H9 (cell line): ENCODE data around the gene DYNLRB1. TPM values are rescaled to one million over a fixed set of nuclear protein-coding genes. Genes with fewer than 3 reads are reported as not detected.

Experiments
- DNase-seq: peaks from one replicate; pipeline ENCODE4 v3.0.0-alpha.2; 2017
- H2AFZ ChIP-seq: one replicate; pipeline ENCODE4 v1.6.1; 2013; ENCODE audit warnings: mild to moderate bottlenecking, low read length, control low read depth, moderate library complexity
- H2AK5ac ChIP-seq: 2 replicates; pipeline ENCODE4 v1.6.1; 2013; ENCODE audit warnings: low read length, control low read depth, mixed read lengths; ENCODE audit not compliant: insufficient read length
- H2BK120ac ChIP-seq: one replicate; pipeline ENCODE4 v1.6.1; 2013; ENCODE audit warnings: low read depth, mild to moderate bottlenecking, low read length, control low read depth, inconsistent platforms; ENCODE audit not compliant: poor library complexity, severe bottlenecking
- H2BK12ac ChIP-seq: 2 replicates; pipeline ENCODE4 v1.6.1; 2013; ENCODE audit warnings: low read length, control low read depth, mixed read lengths, low read depth; ENCODE audit not compliant: insufficient read length
- H2BK15ac ChIP-seq: 2 replicates; pipeline ENCODE4 v1.6.1; 2013; ENCODE audit warnings: low read depth, low read length, control low read depth
- H2BK20ac ChIP-seq: one replicate; pipeline ENCODE4 v1.6.1; 2013; ENCODE audit warnings: low read depth, mild to moderate bottlenecking, low read length, control low read depth, inconsistent platforms; ENCODE audit not compliant: poor library complexity, severe bottlenecking
- H2BK5ac ChIP-seq: 2 replicates; pipeline ENCODE4 v1.6.1; 2013; ENCODE audit warnings: low read length, control low read depth, mixed read lengths; ENCODE audit not compliant: insufficient read length
- H3K14ac ChIP-seq: 2 replicates; pipeline ENCODE4 v1.6.1; 2013; ENCODE audit warnings: low read length, control low read depth; ENCODE audit not compliant: insufficient read depth
- H3K18ac ChIP-seq: 2 replicates; pipeline ENCODE4 v1.6.1; 2013; ENCODE audit warnings: low read depth, mild to moderate bottlenecking, mixed read lengths, low read length, control low read depth; ENCODE audit not compliant: insufficient read length
- H3K23ac ChIP-seq: 2 replicates; pipeline ENCODE4 v1.6.1; 2013; ENCODE audit warnings: low read length, control low read depth, mixed read lengths, low read depth; ENCODE audit not compliant: insufficient read length
- H3K23me2 ChIP-seq: 2 replicates; pipeline ENCODE4 v1.6.1; 2013; ENCODE audit warnings: low read depth, mild to moderate bottlenecking, mixed read lengths, low read length, control low read depth; ENCODE audit not compliant: insufficient read length, poor library complexity, severe bottlenecking
- H3K27ac ChIP-seq: 2 replicates; pipeline ENCODE4 v1.5.1; 2013; ENCODE audit warnings: low read length, control low read depth, mixed read lengths, low read depth; ENCODE audit not compliant: insufficient read length
- H3K27me3 ChIP-seq: 2 replicates; pipeline ENCODE4 v1.6.1; 2013; ENCODE audit warnings: low read length, control low read depth, inconsistent platforms; ENCODE audit not compliant: insufficient read depth
- H3K4ac ChIP-seq: 2 replicates; pipeline ENCODE4 v1.6.1; 2013; ENCODE audit warnings: low read depth, mild to moderate bottlenecking, control low read depth, inconsistent platforms, low read length, moderate library complexity
- H3K4me1 ChIP-seq: 2 replicates; pipeline ENCODE4 v1.6.1; 2013; ENCODE audit warnings: low read length, control low read depth, inconsistent platforms; ENCODE audit not compliant: insufficient read depth
- H3K4me2 ChIP-seq: 2 replicates; pipeline ENCODE4 v1.6.1; 2013; ENCODE audit warnings: low read length, control low read depth, mixed read lengths; ENCODE audit not compliant: insufficient read length, insufficient read depth
- H3K56ac ChIP-seq: 2 replicates; pipeline ENCODE4 v1.6.1; 2013; ENCODE audit warnings: low read depth, mild to moderate bottlenecking, mixed read lengths, low read length, control low read depth; ENCODE audit not compliant: insufficient read length
- H3K79me1 ChIP-seq: 2 replicates; pipeline ENCODE4 v1.6.1; 2013; ENCODE audit warnings: low read depth, mild to moderate bottlenecking, moderate library complexity, low read length, control low read depth, inconsistent platforms; ENCODE audit not compliant: insufficient read depth, poor library complexity, severe bottlenecking
- H3K79me2 ChIP-seq: 2 replicates; pipeline ENCODE4 v1.6.1; 2013; ENCODE audit warnings: low read length, control low read depth, inconsistent platforms; ENCODE audit not compliant: insufficient read depth
- H3K9ac ChIP-seq: 2 replicates; pipeline ENCODE4 v1.6.1; 2013; ENCODE audit warnings: low read length, control low read depth, mixed read lengths; ENCODE audit not compliant: insufficient read length; ENCODE audit errors: extremely low read depth
- H3K9me3 ChIP-seq: one replicate; pipeline ENCODE4 v1.6.1; 2013; ENCODE audit warnings: low read depth, low read length, inconsistent platforms; ENCODE audit not compliant: control insufficient read depth
- H3T11ph ChIP-seq: one replicate; pipeline ENCODE4 v1.6.1; 2013; ENCODE audit warnings: mild to moderate bottlenecking, low read length, control low read depth, inconsistent platforms
- H4K20me1 ChIP-seq: one replicate; pipeline ENCODE4 v1.6.1; 2013; ENCODE audit not compliant: control insufficient read depth, insufficient read length, insufficient read depth
- H4K5ac ChIP-seq: 2 replicates; pipeline ENCODE4 v1.6.1; 2013; ENCODE audit warnings: low read depth, mild to moderate bottlenecking, mixed read lengths, low read length, control low read depth; ENCODE audit not compliant: insufficient read length
- H4K8ac ChIP-seq: replicated peaks from 2 replicates; pipeline ENCODE4 v1.6.1; 2013; ENCODE audit warnings: low read length, control low read depth, mixed read lengths, low read depth; ENCODE audit not compliant: insufficient read length
- H4K91ac ChIP-seq: 2 replicates; pipeline ENCODE4 v1.6.1; 2013; ENCODE audit warnings: low read depth, mild to moderate bottlenecking, moderate library complexity, mixed read lengths, low read length, control low read depth; ENCODE audit not compliant: insufficient read length
- H3K27ac Mint-ChIP-seq, 3 experiments: 2 replicates in 2 of 3; 3 replicates in 1 of 3; pipeline ENCODE4 v1.8.0; 2020 to 2021; ENCODE audit warnings: mixed read lengths in 3 of 3, mild to moderate bottlenecking in 1 of 3, moderate library complexity in 1 of 3
- H3K27me3 Mint-ChIP-seq: 2 replicates; pipeline ENCODE4 v1.8.0; 2021; ENCODE audit warnings: low read depth, mild to moderate bottlenecking, moderate library complexity, mixed read lengths
- H3K36me3 Mint-ChIP-seq, 3 experiments: 2 replicates in 2 of 3; 3 replicates in 1 of 3; pipeline ENCODE4 v1.8.0; 2020 to 2021; ENCODE audit warnings: low read depth in 3 of 3, mixed read lengths in 3 of 3; ENCODE audit not compliant: insufficient read depth in 1 of 3
- H3K4me1 Mint-ChIP-seq, 2 experiments: 2 replicates each; pipeline ENCODE4 v1.8.0; 2020; ENCODE audit warnings: mixed read lengths in 2 of 2
- H3K4me3 Mint-ChIP-seq, 2 experiments: 2 replicates in 1 of 2; 3 replicates in 1 of 2; pipeline ENCODE4 v1.8.0; 2020 to 2021; ENCODE audit warnings: mild to moderate bottlenecking in 2 of 2, mixed read lengths in 2 of 2, moderate library complexity in 1 of 2
- H3K9me3 Mint-ChIP-seq, 2 experiments: 2 replicates in 1 of 2; 3 replicates in 1 of 2; pipeline ENCODE4 v1.8.0; 2020; ENCODE audit warnings: mild to moderate bottlenecking in 2 of 2, mixed read lengths in 2 of 2, moderate library complexity in 1 of 2
- WGBS: extraction: QIAGEN DNeasy Blood & Tissue Kit; methylation state at CpG from one replicate; pipeline ENCODE4 v1.1.7; 2013; ENCODE audit warnings: missing lambda C conversion rate, low lambda C conversion rate, mixed read lengths; ENCODE audit not compliant: insufficient read length; ENCODE audit errors: extremely low coverage; 5-methylcytosine and 5-hydroxymethylcytosine counted together
- total RNA-seq: library from RNA; stranded (reverse); gene quantifications from 2 replicates; pipeline ENCODE4 v1.2.1, GENCODE V29; 2021
- TF ChIP-seq, protein P1 (sequence below): fragments of 200-600 bp; sonication (generic); conservative IDR thresholded peaks from 3 replicates; pipeline ENCODE4 v1.8.0; 2021; ENCODE audit warnings: antibody characterized with exemption, mild to moderate bottlenecking

Gene DYNLRB1
- total RNA-seq, 1 experiment from 2014 or later = 200 TPM

GRCh38 chr20:34507702-34508413 lies 8.4 kb upstream of the DYNLRB1 start:
- Mint-ChIP-seq H3K36me3 (peaks cover 4 to 55% (median 36%) of the 10 kb centered on the region in 3 experiments; a peak in 5 of 7 replicates), H3K27me3 (no peaks in the 10 kb centered on the region), H3K4me3 (no peak overlapping the region), H3K9me3 (no peaks in the 10 kb centered on the region), H3K27ac (peak overlapping the region in 1 of 3 experiments; percentile 69; a peak in 1 of 7 replicates), H3K4me1 (peaks cover 4 to 9% of the 10 kb centered on the region in 2 experiments)
- Histone ChIP-seq H2BK120ac (no peak overlapping the region), H4K91ac (no peak overlapping the region), H3K4ac (no peak overlapping the region), H3K14ac (no peak overlapping the region), H3K4me2 (no peak overlapping the region), H2BK5ac (no peak overlapping the region), H3K4me1 (no peaks in the 10 kb centered on the region), H2BK12ac (no peak overlapping the region), H3K9ac (no peak overlapping the region), H2AK5ac (no peak overlapping the region), H2AFZ (no peak overlapping the region), H3K79me2 (no peaks in the 10 kb centered on the region), H3K23me2 (no peaks in the 10 kb centered on the region), H3K27ac (no peak overlapping the region), H3K18ac (no peak overlapping the region), H4K8ac (no peak overlapping the region), H4K5ac (no peak overlapping the region), H3K79me1 (no peaks in the 10 kb centered on the region), H2BK20ac (no peak overlapping the region), H4K20me1 (no peaks in the 10 kb centered on the region), H2BK15ac (no peak overlapping the region), H3K27me3 (no peaks in the 10 kb centered on the region), H3K9me3 (no peaks in the 10 kb centered on the region), H3K56ac (no peak overlapping the region), H3K23ac (no peak overlapping the region), H3T11ph (no peak overlapping the region)
- TF ChIP-seq, protein P1, sequence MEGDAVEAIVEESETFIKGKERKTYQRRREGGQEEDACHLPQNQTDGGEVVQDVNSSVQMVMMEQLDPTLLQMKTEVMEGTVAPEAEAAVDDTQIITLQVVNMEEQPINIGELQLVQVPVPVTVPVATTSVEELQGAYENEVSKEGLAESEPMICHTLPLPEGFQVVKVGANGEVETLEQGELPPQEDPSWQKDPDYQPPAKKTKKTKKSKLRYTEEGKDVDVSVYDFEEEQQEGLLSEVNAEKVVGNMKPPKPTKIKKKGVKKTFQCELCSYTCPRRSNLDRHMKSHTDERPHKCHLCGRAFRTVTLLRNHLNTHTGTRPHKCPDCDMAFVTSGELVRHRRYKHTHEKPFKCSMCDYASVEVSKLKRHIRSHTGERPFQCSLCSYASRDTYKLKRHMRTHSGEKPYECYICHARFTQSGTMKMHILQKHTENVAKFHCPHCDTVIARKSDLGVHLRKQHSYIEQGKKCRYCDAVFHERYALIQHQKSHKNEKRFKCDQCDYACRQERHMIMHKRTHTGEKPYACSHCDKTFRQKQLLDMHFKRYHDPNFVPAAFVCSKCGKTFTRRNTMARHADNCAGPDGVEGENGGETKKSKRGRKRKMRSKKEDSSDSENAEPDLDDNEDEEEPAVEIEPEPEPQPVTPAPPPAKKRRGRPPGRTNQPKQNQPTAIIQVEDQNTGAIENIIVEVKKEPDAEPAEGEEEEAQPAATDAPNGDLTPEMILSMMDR = no peak
- DNase-seq = no peak
- no CpG with 5 or more reads among the region's 4 CpGs for WGBS
